HEK293T (cell line): ENCODE measurements around the gene SLC22A1.

Source experiments
- CTCF ChIA-PET: fragments of 350-600 bp; formaldehyde crosslinking; extraction: SDS; loops from one replicate; lab custom pipeline; 2021; ENCODE audit warnings: antibody characterized with exemption, inconsistent platforms; lab: Yijun Ruan, JAX
- POLR2A ChIA-PET: fragments of 350-600 bp; formaldehyde crosslinking; extraction: SDS; loops from one replicate; lab custom pipeline; 2020; ENCODE audit warnings: antibody characterized with exemption, inconsistent platforms; lab: Yijun Ruan, JAX
- DNase-seq: peaks from one replicate; pipeline ENCODE4 v3.0.0; 2012; ENCODE audit warnings: mixed read lengths; ENCODE audit errors: extremely low spot score
- ARNT ChIP-seq: fragments of 450-650 bp; IDR thresholded peaks from 2 replicates; pipeline ENCODE4 v1.6.1; 2017; ENCODE audit warnings: mild to moderate bottlenecking
- BHLHE40 ChIP-seq: fragments of 450-650 bp; IDR thresholded peaks from 2 replicates; pipeline ENCODE4 v1.6.1; 2016; ENCODE audit warnings: mild to moderate bottlenecking, moderate library complexity, borderline replicate concordance
- CTBP1 ChIP-seq: fragments of 450-650 bp; IDR thresholded peaks from 2 replicates; pipeline ENCODE4 v1.6.1; 2016; ENCODE audit warnings: borderline replicate concordance
- ELF4 ChIP-seq: fragments of 450-650 bp; IDR thresholded peaks from 2 replicates; pipeline ENCODE4 v1.6.1; 2017; ENCODE audit warnings: antibody characterized with exemption
- FOXA1 ChIP-seq: fragments of 450-650 bp; IDR thresholded peaks from 2 replicates; pipeline ENCODE4 v1.6.1; 2016; ENCODE audit warnings: mild to moderate bottlenecking
- FOXK2 ChIP-seq: fragments of 450-650 bp; IDR thresholded peaks from 2 replicates; pipeline ENCODE4 v1.6.1; 2016; ENCODE audit warnings: mild to moderate bottlenecking
- FOXM1 ChIP-seq: fragments of 450-650 bp; IDR thresholded peaks from 2 replicates; pipeline ENCODE4 v1.6.1; 2017; ENCODE audit warnings: mild to moderate bottlenecking, borderline replicate concordance
- HDGF ChIP-seq: fragments of 450-650 bp; IDR thresholded peaks from 2 replicates; pipeline ENCODE4 v1.6.1; 2017; ENCODE audit warnings: antibody characterized with exemption, borderline replicate concordance
- L3MBTL2 ChIP-seq: fragments of 450-650 bp; conservative IDR thresholded peaks from 2 replicates; pipeline ENCODE4 v1.6.1; 2016; ENCODE audit warnings: mild to moderate bottlenecking
- LEF1 ChIP-seq: fragments of 450-650 bp; IDR thresholded peaks from 2 replicates; pipeline ENCODE4 v1.6.1; 2017; ENCODE audit warnings: mild to moderate bottlenecking, borderline replicate concordance
- NFRKB ChIP-seq: fragments of 450-650 bp; IDR thresholded peaks from 2 replicates; pipeline ENCODE4 v1.6.1; 2016; ENCODE audit warnings: mild to moderate bottlenecking, moderate library complexity
- SP1 ChIP-seq: fragments of 450-650 bp; IDR thresholded peaks from 2 replicates; pipeline ENCODE4 v1.6.1; 2017
- SUZ12 ChIP-seq: fragments of 450-650 bp; IDR thresholded peaks from 2 replicates; pipeline ENCODE4 v1.6.1; 2016; ENCODE audit warnings: mild to moderate bottlenecking
- TARDBP ChIP-seq: fragments of 450-650 bp; IDR thresholded peaks from 2 replicates; pipeline ENCODE4 v1.6.1; 2016
- ZNF384 ChIP-seq: fragments of 450-650 bp; IDR thresholded peaks from 2 replicates; pipeline ENCODE4 v1.6.1; 2016
- TF ChIP-seq, protein P1 (sequence below): fragments of 450-650 bp; IDR thresholded peaks from 2 replicates; pipeline ENCODE4 v1.6.1; 2016

SLC22A1 gene

DNA sequence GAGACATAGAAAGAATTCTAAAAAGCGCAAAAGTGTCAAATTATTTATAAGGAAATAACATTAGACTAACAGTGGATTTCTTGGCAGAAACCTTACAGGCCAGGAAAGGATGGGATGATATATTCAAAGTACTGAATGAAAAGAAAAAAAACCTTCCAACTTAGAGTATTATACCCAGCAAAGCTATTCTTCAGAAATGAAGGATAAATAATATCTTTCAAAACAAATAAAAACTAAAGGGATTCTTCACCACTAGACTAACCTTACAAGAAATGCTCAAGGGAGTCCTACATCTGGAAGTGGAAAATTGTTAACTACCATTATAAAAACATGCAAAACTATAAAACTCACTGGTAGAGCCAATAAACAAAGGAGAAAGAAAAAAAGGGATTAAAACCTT, 71.2 kb downstream of the SLC22A1 start:
- DNase-seq, result no peak
- CTCF ChIA-PET, result no interaction called here
- POLR2A ChIA-PET, result no interaction called here
- TF ChIP-seq ARNT (no peak), ELF4 (no peak), HDGF (no peak), BHLHE40 (no peak), ZNF384 (no peak), LEF1 (no peak), NFRKB (no peak), FOXK2 (no peak), SP1 (no peak), FOXM1 (no peak), TARDBP (no peak), SUZ12 (no peak)
- TF ChIP-seq, protein P1, sequence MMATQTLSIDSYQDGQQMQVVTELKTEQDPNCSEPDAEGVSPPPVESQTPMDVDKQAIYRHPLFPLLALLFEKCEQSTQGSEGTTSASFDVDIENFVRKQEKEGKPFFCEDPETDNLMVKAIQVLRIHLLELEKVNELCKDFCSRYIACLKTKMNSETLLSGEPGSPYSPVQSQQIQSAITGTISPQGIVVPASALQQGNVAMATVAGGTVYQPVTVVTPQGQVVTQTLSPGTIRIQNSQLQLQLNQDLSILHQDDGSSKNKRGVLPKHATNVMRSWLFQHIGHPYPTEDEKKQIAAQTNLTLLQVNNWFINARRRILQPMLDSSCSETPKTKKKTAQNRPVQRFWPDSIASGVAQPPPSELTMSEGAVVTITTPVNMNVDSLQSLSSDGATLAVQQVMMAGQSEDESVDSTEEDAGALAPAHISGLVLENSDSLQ, result no peak

DNA sequence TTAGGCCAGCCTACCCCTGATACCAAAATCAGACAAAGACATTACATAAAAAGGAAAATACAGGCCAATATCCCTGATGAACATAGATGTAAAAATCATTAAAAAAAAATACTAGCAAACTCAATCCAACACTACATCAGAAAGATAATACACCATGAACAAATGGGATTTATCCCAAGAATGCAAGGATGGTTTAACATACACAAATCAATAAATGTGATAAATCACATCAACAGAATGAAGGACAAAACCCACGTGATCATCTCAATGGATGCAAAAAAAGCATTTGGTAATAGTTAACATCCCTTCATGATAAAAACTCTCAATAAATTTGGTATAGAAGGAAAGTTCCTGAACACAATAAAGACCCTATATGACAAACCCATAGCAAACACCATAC, 73.2 kb downstream of the SLC22A1 start:
- ChIA-PET CTCF (interaction anchor here (0.6 kb wide), 1 partner anchor 46 kb away, joined by 5 read pairs; no protein-coding TSS in a partner anchor), POLR2A (no interaction called here)
- no peak for DNase-seq
- TF ChIP-seq L3MBTL2 (no peak), CTBP1 (no peak), LEF1 (no peak)
- TF ChIP-seq, protein P1, result no peak

DNA sequence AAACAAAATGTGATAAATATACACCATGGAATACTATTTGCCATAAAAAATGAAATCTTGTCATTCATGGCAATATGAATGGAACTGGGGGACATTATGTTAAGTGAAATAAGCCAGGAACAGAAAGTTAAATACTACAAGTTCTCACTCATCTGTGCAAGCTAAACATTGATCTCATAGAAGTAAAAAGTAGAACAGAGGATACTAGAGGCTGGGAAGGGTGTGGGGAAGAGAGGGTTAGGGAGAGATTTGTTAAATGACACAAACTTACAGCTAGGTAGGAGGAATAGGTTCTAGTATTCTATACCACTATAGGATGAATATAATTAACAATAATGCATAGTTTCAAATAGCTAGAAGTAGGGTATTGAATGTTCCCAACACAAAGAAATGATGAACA, 76.0 kb downstream of the SLC22A1 start:
- no peak for DNase-seq
- TF ChIP-seq BHLHE40 (no peak), FOXA1 (no peak), LEF1 (no peak), ARNT (no peak), HDGF (no peak)
- TF ChIP-seq, protein P1, result no peak
- ChIA-PET CTCF (no interaction called here), POLR2A (no interaction called here)

DNA sequence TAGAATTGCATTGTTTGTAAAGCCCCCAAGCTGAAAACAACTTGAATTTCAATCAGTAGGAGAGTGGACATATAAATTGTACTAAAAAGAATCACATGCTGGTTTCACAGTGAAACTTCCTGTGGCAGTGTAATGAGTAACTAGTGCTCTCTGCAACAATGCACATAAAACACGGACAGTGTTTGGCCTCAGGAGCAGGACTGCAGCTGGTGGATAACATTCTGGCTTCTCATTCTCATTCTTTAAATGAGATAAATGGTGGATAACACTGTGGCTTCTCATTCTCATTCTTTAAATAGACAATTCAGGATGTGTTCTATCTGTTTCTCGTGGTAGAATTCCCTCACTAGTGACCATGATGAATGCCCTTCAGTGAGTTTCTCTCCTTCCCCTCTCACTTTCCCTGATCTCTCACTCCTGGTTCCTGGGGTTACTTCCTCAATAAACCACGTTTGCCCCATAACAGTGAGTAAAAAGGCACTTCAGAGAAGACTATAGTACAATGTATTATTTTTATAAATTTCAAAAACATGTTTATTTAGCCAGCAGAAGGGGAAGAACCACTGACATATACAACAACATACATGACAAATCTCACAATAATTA, 77.1 kb downstream of the SLC22A1 start:
- no peak for TF ChIP-seq L3MBTL2
- TF ChIP-seq HDGF, result no peak
- TF ChIP-seq, protein P1, result no peak
- TF ChIP-seq BHLHE40, result no peak
- no peak for TF ChIP-seq SP1
- TF ChIP-seq FOXA1, result no peak
- no peak for TF ChIP-seq FOXM1
- no peak for TF ChIP-seq ZNF384
- no peak for TF ChIP-seq TARDBP
- no peak for TF ChIP-seq SUZ12
- no peak for TF ChIP-seq CTBP1
- TF ChIP-seq NFRKB, result no peak
- no peak for TF ChIP-seq ARNT
- no peak for TF ChIP-seq FOXK2
- no peak for TF ChIP-seq LEF1
- TF ChIP-seq ELF4, result no peak
- no peak for DNase-seq
- POLR2A ChIA-PET, result no interaction called here
- CTCF ChIA-PET, result no interaction called here

DNA sequence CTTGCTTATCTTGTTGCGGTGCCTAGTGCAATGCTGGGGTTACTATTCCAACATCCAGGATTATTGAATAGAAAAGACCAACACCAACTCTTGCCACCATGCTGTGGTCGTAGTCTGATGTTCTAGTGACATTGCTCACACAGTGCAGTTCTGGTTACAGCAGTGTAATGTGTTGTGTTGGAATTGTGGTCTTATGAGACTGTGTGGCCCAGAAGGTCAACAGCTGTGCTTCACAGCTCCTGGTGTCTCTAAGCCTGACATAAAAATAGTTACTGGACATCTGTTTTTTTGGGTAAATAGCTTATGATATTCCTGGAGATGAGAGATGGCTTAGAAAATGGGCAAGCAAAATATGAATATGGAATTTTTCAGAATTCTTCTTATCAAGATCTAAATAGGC, 79.4 kb downstream of the SLC22A1 start:
- ChIA-PET CTCF (no interaction called here), POLR2A (no interaction called here)
- TF ChIP-seq ARNT (no peak), FOXA1 (no peak), ZNF384 (no peak), SUZ12 (no peak), HDGF (no peak), BHLHE40 (no peak), FOXM1 (no peak), ELF4 (no peak), CTBP1 (no peak), L3MBTL2 (no peak), SP1 (no peak), LEF1 (no peak), FOXK2 (no peak), TARDBP (no peak), NFRKB (no peak)
- TF ChIP-seq, protein P1, result no peak
- DNase-seq, result no peak

DNA sequence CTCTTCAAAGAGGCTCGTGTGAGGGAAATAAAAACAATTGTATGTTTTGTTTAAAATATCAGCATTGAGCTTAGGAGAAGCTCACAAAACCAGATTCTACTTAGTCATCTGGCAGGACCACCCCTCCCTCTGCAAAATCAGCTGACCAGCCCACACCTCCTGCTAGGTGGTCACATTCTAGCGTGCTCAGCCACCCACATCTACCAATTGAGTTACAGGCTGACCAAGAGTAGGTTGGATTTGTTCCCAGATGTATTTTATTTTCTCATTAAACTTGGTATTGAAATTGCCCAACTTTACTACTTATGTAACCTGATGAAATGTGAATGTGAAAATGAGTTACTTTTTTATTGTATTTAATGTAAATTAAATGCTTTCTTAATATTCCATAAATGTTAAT, 80.8 kb downstream of the SLC22A1 start:
- TF ChIP-seq ELF4 (no peak), HDGF (no peak), FOXK2 (no peak), FOXM1 (no peak), SP1 (no peak), TARDBP (no peak), FOXA1 (no peak), ZNF384 (no peak), SUZ12 (no peak), L3MBTL2 (no peak), ARNT (no peak), NFRKB (no peak), CTBP1 (no peak), LEF1 (no peak), BHLHE40 (no peak)
- TF ChIP-seq, protein P1, result no peak
- POLR2A ChIA-PET, result no interaction called here
- DNase-seq, result no peak
- CTCF ChIA-PET, result no interaction called here
